ENCODE data around the gene COMP. TPM values are rescaled to one million over a fixed set of nuclear protein-coding genes. Genes with fewer than 3 reads are reported as not detected.

COMP gene
- polyA plus RNA-seq, 1 donor (not counting 4 experiments of a cell fraction or from before 2014, with no cell fraction given), result not detected

- H2AFZ ChIP-seq (ENCODE audit: control insufficient read depth, low read length), result no peak overlapping the region
- dilution Hi-C loops (cut with MboI; ENCODE audit: extremely low pct_ligation_motif_present, low sequenced_read_pairs), result no loop called here
- no peaks in the 10 kb centered on the region for H3K9me1 ChIP-seq (ENCODE audit: control insufficient read depth, extremely low read depth, insufficient read depth, low read length)
- H3K4me2 ChIP-seq (ENCODE audit: control insufficient read depth, extremely low read depth, insufficient read depth, low read depth, low read length), result peak overlapping the region; percentile 41
- TF ChIP-seq CTCF (optimal IDR thresholded peaks at IDR 0.05 in 1 of 3, IDR thresholded peaks at IDR 0.05 in 1 of 3, conservative IDR thresholded peaks at IDR 0.05 in 1 of 3; ENCODE audit: extremely low read depth in 1 of 3, insufficient read depth in 2 of 3, low read length in 3 of 3), result no peak
- no peak for TF ChIP-seq EZH2 (IDR thresholded peaks at IDR 0.05; ENCODE audit: low read length)
- FAIRE-seq (no peak), DNase-seq (ENCODE audit: low read depth, low spot score) (no peak)
- H3K36me3 ChIP-seq (ENCODE audit: control insufficient read depth in 2 of 2, extremely low read depth in 1 of 2, insufficient read depth in 2 of 2, low read length in 2 of 2), result no peaks in the 10 kb centered on the region
- H3K79me2 ChIP-seq (ENCODE audit: control insufficient read depth, insufficient read depth, low read length), result no peaks in the 10 kb centered on the region
- no peak overlapping the region for H3K9ac ChIP-seq (ENCODE audit: control insufficient read depth, extremely low read depth, insufficient read depth, low read length)
- H4K20me1 ChIP-seq (ENCODE audit: control insufficient read depth, extremely low read depth, insufficient read depth, low read length), result no peaks in the 10 kb centered on the region
- no peaks in the 10 kb centered on the region for H3K4me1 ChIP-seq (ENCODE audit: control insufficient read depth, extremely low read depth, insufficient read depth, low read length)
- H3K27ac ChIP-seq (ENCODE audit: control insufficient read depth, insufficient read depth, low read length), result no peak overlapping the region
- H3K27me3 ChIP-seq (ENCODE audit: control insufficient read depth, extremely low read depth, insufficient read depth, low read length), result peaks cover 50% of the 10 kb centered on the region
- no peak overlapping the region for H3K4me3 ChIP-seq (ENCODE audit: control insufficient read depth in 2 of 3, extremely low read depth in 1 of 3, insufficient read depth in 2 of 3, low read depth in 1 of 3, low read length in 3 of 3)
- H3K9me3 ChIP-seq (ENCODE audit: control insufficient read depth, low read depth, low read length), result no peaks in the 10 kb centered on the region
Observed at GRCh38 chr19:18795540-18795939, 4.4 kb upstream of the COMP start.

GRCh38 chr19:18794692-18795091, 3.6 kb upstream of the COMP start:
- Histone ChIP-seq H3K4me1 (ENCODE audit: control insufficient read depth, extremely low read depth, insufficient read depth, low read length) (no peaks in the 10 kb centered on the region), H3K9me1 (ENCODE audit: control insufficient read depth, extremely low read depth, insufficient read depth, low read length) (no peaks in the 10 kb centered on the region), H3K4me2 (ENCODE audit: control insufficient read depth, extremely low read depth, insufficient read depth, low read depth, low read length) (no peak overlapping the region), H3K79me2 (ENCODE audit: control insufficient read depth, insufficient read depth, low read length) (no peaks in the 10 kb centered on the region), H3K4me3 (ENCODE audit: control insufficient read depth in 2 of 3, extremely low read depth in 1 of 3, insufficient read depth in 2 of 3, low read depth in 1 of 3, low read length in 3 of 3) (no peak overlapping the region), H3K27me3 (ENCODE audit: control insufficient read depth, extremely low read depth, insufficient read depth, low read length) (peaks cover 56% of the 10 kb centered on the region), H4K20me1 (ENCODE audit: control insufficient read depth, extremely low read depth, insufficient read depth, low read length) (no peaks in the 10 kb centered on the region), H3K36me3 (ENCODE audit: control insufficient read depth in 2 of 2, extremely low read depth in 1 of 2, insufficient read depth in 2 of 2, low read length in 2 of 2) (no peaks in the 10 kb centered on the region), H3K27ac (ENCODE audit: control insufficient read depth, insufficient read depth, low read length) (no peak overlapping the region), H3K9me3 (ENCODE audit: control insufficient read depth, low read depth, low read length) (no peaks in the 10 kb centered on the region), H3K9ac (ENCODE audit: control insufficient read depth, extremely low read depth, insufficient read depth, low read length) (no peak overlapping the region), H2AFZ (ENCODE audit: control insufficient read depth, low read length) (no peak overlapping the region)
- TF ChIP-seq EZH2 (IDR thresholded peaks at IDR 0.05; ENCODE audit: low read length) (no peak), CTCF (optimal IDR thresholded peaks at IDR 0.05 in 1 of 3, IDR thresholded peaks at IDR 0.05 in 1 of 3, conservative IDR thresholded peaks at IDR 0.05 in 1 of 3; ENCODE audit: extremely low read depth in 1 of 3, insufficient read depth in 2 of 3, low read length in 3 of 3) (no peak)
- dilution Hi-C loops (cut with MboI; ENCODE audit: extremely low pct_ligation_motif_present, low sequenced_read_pairs), result no loop called here
- no peak for FAIRE-seq
- no peak for DNase-seq (ENCODE audit: low read depth, low spot score)
